Measurements from ENCODE around the gene RBMXL3. TPM values are rescaled to one million over a fixed set of nuclear protein-coding genes. Genes with fewer than 3 reads are reported as not detected.

RBMXL3 gene
- total and polyA plus RNA-seq, 2 of the 8 experiments (the other 6 are each of a cell fraction or from before 2014, with no cell fraction given) = not detected

DNA sequence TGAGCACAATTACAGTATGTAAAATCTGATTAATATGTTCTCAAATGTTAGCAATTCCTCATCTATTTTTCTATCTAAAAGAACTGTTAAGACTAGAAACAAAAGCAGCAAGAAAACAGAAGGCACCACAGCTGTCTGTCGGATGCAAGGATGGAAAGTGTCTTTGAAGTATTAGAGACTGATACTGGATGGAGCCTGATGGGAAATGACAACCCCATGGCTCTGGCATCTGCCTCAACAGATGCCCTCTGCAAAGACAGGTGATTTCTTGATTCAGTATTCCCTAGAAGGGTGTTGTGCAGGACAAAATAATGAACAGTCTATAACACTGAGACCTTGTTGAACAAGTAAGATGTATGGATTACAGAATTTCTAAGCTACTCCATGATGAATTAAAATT lies 24.9 kb downstream of the RBMXL3 start (continued):
- no peak for TF ChIP-seq YY1 (IDR thresholded peaks at IDR 0.05; ENCODE audit: low read depth, low read length)
- no peak for TF ChIP-seq NANOG (IDR thresholded peaks at IDR 0.05; ENCODE audit: insufficient read depth, low read depth, low read length, poor library complexity, severe bottlenecking)

All from H1 (cell line).